NCI-H82 (cell line): Measurements from ENCODE around the gene STXBP2.

Source experiments
- DNase-seq: peaks from one replicate; lab custom pipeline; 2025; lab: John Stamatoyannopoulos, UW

Gene STXBP2

DNA sequence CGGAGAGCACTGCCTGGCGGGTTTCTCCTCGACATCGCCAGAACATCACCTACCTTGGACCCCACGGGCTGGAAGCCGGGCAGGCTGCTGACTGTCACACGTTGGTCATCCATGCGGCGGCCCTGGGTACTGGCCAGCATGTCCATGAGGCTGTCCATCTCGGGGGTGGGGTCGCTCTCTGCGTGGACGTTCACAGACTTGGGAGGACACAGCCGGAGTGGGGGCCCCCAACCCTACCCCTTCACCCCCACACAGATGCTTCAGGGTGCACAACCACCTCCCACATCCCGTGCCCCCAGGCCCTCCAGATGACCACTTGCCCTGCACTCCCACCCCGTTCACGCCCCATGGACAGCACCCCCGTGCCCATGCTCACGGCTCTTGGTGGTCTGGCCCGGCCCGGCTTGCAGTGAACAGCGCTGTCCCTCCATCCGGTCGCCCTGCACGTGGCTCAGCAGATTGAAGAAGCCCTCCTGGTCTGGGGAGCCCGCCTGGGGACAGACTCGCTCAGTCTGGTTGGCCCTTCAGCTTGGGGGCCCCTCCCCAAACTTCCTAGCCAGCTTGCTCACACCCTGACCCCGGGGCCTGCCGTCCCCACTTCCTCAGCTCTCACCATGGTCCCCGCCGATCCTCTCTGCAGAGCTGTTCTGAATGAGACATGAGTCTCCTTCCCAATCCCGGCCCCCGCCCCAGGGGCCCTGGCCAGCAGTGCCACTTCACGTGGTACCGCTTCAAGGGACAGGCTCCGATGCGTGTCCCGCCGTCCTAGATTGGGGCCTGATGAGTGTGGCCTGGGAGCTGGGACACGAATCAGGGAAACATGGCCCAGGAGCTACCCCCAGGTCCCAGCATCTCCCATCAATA lies 4.3 kb upstream of the STXBP2 start:
- no peak for DNase-seq

DNA sequence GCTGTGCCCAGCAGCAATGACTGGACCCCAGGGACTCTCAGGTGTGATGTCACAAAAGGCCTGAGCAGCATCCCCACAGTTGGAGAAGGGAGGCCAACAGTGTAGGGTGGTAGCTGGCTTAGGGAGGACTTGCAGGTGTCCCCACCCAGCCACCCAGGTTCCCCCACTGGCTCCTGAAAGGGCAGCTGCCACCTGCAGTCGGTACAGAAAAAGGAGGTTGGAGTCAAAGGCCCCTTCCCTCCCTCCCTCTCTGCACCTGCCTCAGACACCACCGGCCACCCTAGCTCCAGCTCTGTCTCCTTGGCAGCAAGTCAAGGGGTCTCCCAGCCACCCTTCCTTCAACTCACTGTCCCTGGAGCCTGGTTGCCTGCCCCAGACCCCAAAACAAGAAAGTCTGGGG lies 3.2 kb upstream of the STXBP2 start, which contains the start of gene PCP2:
TSS of gene PCP2 (minus strand) at position 22 of the 400 bp plus-strand sequence. CDS start 262 bp downstream, outside the sequence.
- no peak for DNase-seq

DNA sequence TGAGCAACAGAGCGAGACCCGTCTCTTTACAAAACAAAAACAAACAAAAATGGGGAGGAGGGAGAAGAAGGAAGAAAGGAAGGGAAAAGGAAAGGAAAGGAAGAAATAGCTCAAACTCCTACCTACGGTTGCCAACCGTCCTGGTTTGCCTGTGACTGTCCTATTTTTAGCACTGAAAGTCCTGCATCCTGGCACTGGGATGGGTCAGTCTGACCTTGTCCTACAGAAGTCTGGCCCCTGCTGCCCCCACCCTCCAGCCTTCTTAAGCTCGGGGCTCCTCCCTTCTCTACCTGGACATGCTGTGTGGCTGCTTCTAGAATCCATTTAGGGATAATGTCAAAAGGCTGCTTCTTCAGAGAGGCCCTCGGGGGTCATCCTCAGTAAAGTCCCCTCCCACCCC lies 1.2 kb upstream of the STXBP2 start:
- DNase-seq: no peak

DNA sequence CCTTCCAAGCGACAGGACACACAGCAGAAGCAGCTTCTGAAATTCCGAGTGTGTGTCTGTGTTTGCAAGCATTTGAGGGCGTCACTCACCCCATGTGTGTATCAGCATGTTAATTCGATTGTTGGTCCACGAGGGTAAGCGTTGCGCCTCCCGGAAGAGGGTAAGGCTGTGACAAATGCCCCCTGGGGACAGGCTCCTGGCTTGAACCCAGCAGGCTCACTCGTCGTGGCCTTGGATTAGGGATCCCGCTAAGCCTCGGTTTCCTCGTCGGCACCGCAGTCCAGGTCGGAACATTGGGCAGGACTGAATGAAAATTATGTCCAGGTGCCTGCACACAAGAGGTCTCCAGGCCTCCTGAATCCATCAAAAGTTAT lies 606 bp upstream of the STXBP2 start:
- DNase-seq: peak; percentile 44

DNA sequence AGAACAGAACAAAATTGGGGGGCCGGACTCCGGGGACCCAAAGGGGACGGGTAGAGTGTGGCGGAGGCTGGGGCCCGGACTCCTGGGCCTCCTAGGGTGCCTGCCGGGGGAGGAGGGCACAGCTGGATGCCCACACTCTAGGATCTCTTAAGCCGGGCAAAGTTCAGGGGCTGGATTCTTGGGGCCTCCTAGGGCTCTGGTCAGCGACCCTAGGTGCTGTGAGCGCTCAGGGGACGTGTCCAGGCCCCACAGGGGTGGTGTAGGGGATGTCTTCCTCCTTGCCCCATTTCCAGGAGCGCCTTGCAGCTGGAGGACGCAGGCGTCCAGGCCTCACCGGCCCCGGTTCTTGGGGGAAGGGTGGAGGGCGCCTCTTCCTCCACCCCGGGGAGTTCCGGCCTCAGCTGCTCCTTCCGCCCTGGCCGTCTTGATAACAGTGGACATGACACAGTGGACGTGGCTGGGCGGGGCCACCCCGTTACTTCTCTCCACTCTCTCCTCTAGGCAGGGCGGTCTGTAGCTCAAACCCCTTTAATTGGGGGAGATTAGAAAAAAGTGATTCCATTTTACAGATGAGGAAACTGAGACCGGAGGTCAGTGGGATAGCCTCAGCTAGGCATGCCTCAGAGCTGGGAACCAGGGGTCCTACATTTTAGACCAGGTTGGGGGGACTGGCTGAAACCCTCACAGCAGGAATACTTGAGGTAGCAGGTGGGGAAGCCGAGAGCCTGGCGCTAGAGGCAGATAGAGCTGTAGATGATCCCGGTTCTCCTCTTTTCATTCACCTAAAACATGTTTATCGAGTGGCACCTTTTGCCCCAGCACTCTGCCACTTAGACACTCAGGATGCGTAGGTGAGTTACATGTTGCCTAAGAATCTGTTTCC lies 705 bp downstream of the STXBP2 start:
- no peak for DNase-seq

DNA sequence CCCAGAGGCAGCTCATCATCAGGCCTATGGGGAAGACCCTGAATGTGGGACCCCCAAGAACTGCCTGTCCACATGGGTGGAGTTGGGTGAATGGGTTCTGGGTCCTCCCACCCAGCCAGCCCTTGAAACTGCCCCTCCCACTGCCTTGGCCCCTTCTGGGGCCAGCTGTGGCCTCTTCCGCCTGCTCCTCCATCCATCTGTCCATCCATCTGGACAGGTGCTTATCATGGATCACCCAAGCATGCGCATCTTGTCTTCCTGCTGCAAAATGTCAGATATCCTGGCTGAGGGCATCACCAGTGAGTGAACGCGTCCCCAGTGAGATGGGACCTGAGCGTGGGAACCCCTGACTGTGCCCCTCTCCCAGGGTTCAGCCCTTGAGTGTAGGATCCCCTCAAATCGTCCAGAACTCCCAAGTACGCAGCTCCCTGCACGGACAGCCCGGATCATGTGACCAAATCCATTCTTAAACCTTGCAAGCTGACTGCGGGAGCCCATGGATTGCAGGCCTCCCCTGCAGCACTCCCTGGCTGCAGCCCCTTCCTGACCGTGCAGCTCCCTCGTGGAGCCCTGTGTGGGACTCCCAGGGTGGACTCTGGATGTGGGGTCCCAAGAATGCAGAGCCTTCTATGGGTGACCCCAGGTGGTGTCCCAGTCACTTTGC lies 2.0 kb downstream of the STXBP2 start:
- DNase-seq: peak; percentile 91

DNA sequence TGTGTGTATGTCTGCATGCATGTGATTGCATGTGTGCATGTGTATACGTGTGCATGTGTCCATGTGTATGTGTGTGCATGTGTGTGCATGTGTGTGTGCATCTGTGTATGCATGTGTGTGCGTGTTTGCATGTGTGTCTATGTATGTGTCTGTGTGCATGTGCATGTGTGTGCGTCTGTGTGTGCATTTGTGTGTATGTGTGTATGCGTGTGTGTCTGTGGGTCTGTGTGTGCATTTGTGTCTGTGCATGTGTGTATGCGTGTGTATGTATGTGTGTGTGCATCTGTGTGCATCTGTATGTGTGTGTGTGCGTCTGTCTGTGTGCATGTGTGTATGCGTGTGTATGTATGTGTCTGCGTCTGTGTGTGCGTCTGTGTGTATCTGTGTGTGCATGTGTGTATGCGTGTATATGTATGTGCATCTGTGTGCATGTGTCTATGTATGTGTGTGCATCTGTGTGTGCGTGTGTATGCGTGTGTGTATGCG lies 3.0 kb downstream of the STXBP2 start:
- no peak for DNase-seq

DNA sequence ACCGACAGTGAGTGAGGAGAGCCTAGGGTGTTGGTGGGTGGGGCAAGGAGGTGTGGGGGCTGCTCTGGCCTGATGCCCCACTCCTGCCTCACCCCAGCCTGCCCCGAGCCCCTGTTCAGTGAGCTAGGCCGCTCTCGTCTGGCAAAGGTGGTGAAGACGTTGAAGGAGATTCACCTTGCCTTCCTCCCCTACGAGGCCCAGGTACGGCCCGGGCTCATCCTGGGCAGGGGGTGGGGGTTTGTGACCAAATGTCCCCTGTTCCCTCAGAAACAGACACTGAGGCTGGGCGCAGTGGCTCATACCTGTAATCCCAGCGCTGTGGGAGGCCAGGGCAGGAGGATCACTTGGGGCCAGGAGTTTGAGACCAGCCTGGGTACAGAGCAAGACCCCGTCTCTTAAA lies 3.9 kb downstream of the STXBP2 start:
- DNase-seq: no peak

DNA sequence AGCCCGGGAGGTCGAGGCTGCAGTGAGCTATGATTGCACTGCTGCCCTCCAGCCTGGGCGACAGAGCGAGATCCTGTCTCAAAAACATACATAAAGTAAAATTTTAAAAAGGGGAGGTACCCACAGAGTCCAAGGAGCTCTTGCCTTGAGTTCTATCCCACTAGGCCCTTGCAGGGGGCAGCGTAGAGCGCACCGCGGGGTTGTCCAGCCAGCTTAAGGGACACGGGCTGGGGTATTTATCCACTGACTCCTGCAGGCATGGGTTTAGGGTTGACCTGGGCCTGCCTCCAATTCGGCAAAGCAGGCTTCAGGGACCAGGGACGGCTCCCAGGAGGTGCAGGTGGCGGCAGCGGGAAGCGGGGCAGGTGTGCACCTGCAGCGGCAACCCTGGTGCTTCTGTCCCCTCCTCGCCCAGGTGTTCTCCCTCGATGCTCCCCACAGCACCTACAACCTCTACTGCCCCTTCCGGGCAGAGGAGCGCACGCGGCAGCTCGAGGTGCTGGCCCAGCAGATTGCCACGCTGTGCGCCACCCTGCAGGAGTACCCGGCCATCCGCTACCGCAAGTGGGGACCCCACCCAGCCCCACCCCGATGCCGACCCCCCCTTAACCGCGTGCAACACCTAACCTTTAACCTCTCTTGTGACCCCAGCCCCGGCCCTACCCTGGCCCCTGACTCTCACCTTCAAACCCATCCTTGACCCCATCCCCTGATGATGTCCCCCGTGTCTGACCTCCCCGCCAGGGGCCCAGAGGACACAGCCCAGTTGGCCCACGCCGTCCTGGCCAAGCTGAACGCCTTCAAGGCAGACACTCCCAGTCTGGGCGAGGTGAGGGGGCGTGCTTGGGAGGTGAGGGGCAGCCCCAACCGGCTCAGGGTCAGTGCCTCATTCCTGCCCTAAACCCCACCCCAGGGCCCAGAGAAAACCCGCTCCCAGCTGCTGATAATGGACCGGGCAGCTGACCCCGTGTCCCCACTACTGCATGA lies 4.7 kb downstream of the STXBP2 start:
- peak; percentile 10 for DNase-seq

DNA sequence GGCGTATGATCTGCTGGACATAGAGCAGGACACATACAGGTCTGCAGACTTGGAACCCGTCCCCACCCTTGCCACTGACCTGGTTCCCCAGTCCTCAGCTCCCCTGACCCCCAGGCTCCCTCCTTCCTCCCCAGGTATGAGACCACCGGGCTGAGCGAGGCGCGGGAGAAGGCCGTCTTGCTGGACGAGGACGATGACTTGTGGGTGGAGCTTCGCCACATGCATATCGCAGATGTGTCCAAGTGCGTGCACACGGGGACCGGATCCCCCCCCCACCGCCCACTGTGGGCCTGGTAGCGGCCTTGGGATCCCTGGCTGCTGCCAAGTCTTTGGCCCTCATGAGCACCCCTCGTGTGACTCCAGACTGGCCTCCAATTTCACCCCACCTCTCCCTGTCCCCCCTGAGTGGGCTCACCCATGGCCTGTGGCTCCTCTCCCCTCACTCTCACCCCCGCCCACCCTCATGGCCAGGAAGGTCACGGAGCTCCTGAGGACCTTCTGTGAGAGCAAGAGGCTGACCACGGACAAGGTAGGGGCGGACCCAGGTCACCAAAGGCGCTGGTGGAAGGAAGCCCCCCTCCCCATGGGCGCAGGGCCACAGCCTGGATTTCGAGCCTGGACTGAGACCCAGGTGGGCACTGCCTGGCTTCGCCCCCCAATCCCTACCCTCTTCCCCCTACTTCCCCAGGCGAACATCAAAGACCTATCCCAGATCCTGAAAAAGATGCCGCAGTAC lies 5.6 kb downstream of the STXBP2 start:
- DNase-seq: no peak

DNA sequence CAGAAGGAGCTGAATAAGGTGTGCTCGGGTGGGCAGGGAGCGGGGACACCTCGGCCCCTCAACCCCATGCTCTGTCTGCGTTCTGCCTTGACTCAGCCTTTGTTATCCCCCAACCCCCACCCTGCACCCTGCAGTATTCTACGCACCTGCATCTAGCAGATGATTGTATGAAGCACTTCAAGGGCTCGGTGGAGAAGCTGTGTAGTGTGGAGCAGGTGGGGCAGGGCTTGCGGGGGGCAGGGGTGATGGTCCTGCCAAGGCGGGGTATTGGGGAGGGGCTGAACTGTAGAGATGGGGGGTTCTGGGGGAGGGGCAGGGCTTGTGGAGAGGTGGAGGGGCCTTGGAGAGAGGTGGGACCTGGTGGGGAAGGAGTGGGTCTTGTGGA lies 6.1 kb downstream of the STXBP2 start:
- DNase-seq: no peak

DNA sequence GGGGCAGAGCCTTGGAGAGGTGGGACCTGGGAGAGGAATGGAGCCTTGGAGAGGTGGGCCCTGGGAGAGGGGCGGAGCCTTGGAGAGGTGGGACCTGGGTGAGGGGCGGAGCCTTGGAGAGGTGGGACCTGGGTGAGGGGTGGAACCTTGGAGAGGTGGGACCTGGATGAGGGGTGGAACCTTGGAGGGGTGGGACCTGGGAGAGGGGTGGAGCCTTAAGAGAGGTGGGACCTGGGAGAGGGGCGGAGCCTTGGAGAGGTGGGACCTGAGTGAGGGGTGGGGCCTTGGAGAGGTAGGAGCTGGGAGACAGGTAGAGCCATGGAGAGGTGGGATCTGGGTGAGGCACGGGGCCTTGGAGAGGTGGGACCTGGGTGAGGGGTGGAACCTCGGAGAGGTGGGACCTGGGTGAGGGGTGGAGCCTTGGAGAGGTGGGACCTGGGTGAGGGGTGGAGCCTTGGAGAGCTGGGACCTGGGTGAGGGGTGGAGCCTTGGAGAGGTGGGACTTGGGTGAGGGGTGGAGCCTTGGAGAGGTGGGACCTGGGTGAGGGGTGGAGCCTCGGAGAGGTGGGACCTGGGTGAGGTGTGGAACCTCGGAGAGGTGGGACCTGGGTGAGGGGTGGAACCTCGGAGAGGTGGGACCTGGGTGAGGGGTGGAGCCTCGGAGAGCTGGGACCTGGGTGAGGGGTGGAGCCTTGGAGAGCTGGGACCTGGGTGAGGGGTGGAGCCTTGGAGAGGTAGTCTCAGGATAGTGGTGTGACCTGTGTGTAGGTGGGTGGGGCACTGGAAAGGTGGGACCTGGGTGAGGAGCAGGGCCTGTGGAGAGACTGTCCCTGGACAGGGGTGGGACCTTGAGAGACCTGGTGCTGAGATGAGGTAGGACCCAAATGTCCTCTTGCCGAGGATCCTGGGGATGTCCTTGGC lies 7.0 kb downstream of the STXBP2 start:
- DNase-seq: peak; percentile 15

DNA sequence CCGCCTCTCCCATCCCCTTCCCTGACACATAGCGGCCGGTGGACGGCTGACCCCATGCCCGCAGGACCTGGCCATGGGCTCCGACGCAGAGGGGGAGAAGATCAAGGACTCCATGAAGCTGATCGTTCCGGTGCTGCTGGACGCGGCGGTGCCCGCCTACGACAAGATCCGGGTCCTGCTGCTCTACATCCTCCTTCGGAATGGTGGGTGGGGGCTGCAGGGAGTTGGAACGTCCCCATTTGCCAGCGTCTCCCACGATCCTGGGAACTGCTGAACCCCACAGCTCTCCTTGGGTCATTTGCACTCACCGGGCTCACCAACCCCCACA lies 7.6 kb downstream of the STXBP2 start:
- DNase-seq: no peak

DNA sequence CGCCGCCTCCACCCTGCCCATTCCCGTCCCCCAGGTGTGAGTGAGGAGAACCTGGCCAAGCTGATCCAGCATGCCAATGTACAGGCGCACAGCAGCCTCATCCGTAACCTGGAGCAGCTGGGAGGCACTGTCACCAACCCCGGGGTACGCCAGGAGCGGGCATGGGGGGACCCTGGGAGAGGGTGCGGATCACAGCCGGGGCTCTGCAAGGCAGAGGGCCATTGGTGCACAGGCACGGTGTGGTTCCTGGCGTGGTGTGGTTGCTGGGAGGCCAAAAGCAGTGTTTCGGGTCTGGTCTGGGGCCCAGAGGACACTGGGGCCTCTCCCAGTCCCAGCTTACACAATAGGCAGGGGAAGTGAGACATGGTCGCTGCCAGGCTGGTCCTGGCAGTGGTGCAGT lies 8.3 kb downstream of the STXBP2 start:
- DNase-seq: no peak

DNA sequence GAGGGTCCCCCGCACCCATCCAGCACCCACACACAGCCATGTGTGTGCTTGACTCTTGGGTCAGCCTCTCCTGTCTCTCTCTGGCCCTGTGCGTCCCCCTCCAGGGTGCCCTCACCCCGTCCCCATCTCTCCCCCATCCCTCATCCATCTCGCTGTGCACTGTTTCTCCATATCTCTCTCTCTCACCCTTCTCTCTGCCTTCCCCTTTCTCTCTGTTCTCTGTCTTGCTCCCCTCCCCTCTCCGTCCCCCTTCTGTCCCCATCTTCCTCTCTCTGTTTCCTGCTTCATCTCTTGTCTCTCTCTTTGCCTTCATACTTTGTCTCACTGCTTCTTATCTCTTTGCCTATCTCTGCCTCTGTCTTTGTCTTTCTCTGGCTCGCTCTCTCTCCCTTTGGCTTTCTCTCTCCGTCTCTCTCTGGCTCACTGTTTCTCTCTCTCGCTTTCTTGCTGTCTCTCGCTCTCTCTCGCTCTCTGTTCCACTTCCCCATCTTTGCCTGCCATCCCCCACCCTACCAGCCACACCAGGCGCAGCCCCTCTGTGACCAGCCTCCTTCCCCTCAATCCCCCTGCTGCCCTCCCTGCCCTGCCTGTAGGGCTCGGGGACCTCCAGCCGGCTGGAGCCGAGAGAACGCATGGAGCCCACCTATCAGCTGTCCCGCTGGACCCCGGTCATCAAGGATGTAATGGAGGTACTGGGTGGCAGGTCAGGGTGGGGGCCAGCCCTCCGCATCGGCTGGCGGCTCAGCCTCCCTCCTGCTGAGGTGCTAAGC lies 8.9 kb downstream of the STXBP2 start:
- DNase-seq: no peak

DNA sequence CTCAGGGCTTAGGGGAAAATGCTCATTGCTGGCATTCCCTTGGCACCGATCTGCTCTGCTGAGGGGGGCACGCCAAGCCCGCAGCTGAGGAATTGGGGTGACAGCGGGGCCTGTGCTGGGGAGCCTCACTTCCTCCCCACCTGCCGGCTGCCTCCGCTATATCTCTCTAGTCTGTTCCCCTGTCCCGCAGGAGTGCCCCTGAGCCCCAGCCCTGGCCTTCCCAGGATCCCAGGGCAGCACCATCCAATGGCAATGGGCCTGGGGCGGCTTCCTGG lies 9.5 kb downstream of the STXBP2 start:
- no peak for DNase-seq

DNA sequence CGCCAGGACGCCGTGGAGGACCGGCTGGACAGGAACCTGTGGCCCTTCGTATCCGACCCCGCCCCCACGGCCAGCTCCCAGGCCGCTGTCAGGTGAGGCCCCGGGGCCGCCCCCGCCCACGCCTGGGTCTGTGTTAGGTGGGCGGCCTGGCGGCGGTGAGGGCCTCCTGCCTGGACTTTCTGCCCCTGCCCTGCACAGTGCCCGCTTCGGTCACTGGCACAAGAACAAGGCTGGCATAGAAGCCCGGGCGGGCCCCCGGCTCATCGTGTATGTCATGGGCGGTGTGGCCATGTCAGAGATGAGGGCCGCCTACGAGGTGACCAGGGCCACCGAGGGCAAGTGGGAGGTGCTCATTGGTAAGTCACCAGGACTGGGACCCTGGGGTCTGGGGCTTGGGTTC lies 10.2 kb downstream of the STXBP2 start:
- DNase-seq: no peak

DNA sequence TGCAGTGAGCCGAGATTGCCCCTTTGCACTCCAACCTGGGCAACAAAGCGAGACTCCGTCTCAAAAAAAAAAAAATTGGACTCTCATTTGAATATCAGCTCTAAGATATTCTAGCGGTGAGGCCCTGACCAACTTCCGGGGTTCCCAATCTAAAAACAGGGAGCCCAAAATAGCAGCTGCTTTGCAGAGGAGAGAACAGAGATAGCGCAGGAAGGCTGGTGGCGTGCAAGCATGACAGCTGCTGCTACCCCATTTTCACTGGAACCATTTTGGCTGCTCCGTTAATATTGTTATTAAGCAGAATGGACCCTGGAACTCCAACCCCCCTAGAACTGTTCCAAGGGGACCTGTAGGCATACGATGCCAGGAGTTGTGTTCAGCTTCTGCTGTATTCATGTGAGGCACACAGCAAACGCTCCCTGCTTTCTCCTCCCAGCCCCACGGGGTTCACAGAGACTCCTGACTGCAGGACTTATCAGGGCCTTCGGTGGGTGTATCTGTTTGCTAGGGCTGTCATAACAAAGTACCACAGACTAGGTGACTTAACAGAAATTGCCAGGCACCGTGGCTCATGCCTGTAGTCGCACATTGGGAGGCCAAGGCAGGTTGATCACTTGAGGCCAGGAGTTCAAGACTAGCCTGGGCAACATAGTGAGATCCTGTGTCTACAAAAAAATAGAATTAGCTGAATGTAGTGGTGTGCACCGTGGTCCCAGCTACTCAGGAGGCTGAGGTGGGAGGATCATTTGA lies 11.5 kb downstream of the STXBP2 start:
- no peak for DNase-seq
